Chondrocyte (in vitro differentiated cells): ENCODE data around the gene CTNNA2. TPM values are rescaled to one million over a fixed set of nuclear protein-coding genes. Genes with fewer than 3 reads are reported as not detected.
"Not testable (repeated sequence)": the region's sequence is repeated elsewhere in the genome, so short reads cannot be mapped to it uniquely, and the experiment has no call there.

Experiments
- DNase-seq: peaks from one replicate; pipeline ENCODE4 v3.0.0; 2021; ENCODE audit warnings: mixed read lengths, low spot score
- H3K27ac Mint-ChIP-seq: one replicate; pipeline ENCODE4 v1.8.0; 2021; ENCODE audit warnings: mild to moderate bottlenecking, moderate library complexity, mixed read lengths; ENCODE audit not compliant: unreplicated experiment
- H3K27me3 Mint-ChIP-seq: 2 replicates; pipeline ENCODE4 v1.8.0; 2021; ENCODE audit warnings: low read depth, mixed read lengths
- H3K36me3 Mint-ChIP-seq: 2 replicates; pipeline ENCODE4 v1.8.0; 2021; ENCODE audit warnings: low read depth, mixed read lengths
- H3K4me1 Mint-ChIP-seq: 2 replicates; pipeline ENCODE4 v1.8.0; 2021; ENCODE audit warnings: low read depth, mild to moderate bottlenecking, mixed read lengths
- H3K4me3 Mint-ChIP-seq: one replicate; pipeline ENCODE4 v1.8.0; 2021; ENCODE audit warnings: mild to moderate bottlenecking, moderate library complexity, mixed read lengths; ENCODE audit not compliant: unreplicated experiment
- H3K9me3 Mint-ChIP-seq: 2 replicates; pipeline ENCODE4 v1.8.0; 2021; ENCODE audit warnings: low read depth, mixed read lengths
- total RNA-seq: library from RNA; stranded (reverse); gene quantifications from 3 replicates; pipeline ENCODE4 v1.2.1, GENCODE V29; 2021
- TF ChIP-seq, protein P1 (sequence below): fragments of 200-600 bp; sonication (generic); IDR thresholded peaks from 2 replicates; pipeline ENCODE4 v1.5.0; 2021; ENCODE audit warnings: antibody characterized with exemption, mild to moderate bottlenecking, moderate library complexity

CTNNA2 gene
- total RNA-seq, 1 donor from 2014 or later, result not detected

- Mint-ChIP-seq H3K36me3 (no peaks in the 10 kb centered on the region), H3K27ac (no peak overlapping the region), H3K9me3 (peaks cover 26% of the 10 kb centered on the region), H3K4me3 (no peak overlapping the region), H3K4me1 (no peaks in the 10 kb centered on the region), H3K27me3 (no peaks in the 10 kb centered on the region)
- TF ChIP-seq, protein P1, sequence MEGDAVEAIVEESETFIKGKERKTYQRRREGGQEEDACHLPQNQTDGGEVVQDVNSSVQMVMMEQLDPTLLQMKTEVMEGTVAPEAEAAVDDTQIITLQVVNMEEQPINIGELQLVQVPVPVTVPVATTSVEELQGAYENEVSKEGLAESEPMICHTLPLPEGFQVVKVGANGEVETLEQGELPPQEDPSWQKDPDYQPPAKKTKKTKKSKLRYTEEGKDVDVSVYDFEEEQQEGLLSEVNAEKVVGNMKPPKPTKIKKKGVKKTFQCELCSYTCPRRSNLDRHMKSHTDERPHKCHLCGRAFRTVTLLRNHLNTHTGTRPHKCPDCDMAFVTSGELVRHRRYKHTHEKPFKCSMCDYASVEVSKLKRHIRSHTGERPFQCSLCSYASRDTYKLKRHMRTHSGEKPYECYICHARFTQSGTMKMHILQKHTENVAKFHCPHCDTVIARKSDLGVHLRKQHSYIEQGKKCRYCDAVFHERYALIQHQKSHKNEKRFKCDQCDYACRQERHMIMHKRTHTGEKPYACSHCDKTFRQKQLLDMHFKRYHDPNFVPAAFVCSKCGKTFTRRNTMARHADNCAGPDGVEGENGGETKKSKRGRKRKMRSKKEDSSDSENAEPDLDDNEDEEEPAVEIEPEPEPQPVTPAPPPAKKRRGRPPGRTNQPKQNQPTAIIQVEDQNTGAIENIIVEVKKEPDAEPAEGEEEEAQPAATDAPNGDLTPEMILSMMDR, result no peak
- no peak for DNase-seq
Observed at GRCh38 chr2:80139001-80139400, 626.1 kb downstream of the CTNNA2 start.

DNA sequence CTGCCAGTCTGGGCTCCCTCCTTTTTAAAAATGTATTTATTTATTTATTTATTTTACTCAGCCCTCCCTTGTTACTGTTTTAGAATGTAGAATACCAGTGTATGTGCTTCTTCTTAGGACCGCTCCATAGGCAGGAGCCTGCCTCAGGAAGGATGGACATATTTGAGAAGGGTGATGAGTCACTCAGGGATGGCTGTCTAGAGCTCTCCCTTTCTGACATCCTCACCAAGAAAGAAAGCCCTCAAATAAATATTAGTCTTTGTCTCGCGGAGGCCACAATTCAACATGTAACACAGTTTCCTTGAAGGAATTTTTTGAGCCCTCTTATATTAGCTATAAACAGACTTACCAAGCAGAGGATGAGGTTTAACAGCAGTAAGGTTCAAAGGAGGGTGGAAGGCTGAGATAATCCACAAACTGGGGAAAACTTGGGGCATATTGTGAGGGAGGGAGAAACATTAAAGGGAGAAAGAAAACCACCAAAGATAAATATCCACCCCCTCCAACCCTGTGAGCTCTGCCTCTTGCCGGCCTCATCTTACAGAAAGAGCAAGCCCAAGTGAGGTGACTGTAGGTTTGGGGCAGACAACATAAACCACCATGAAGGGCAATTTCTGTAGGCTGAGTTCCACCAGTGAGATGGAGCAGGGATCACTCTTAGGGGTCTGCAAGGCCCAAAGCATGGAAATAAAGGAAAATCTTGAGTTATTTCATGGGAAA is 628.3 kb downstream of the CTNNA2 start:
- no peak overlapping the region for H3K27ac Mint-ChIP-seq
- no peaks in the 10 kb centered on the region for H3K27me3 Mint-ChIP-seq

GRCh38 chr2:80145499-80145898 is 632.6 kb downstream of the CTNNA2 start:
- no peak overlapping the region for H3K27ac Mint-ChIP-seq
- no peak for DNase-seq
- no peaks in the 10 kb centered on the region for H3K36me3 Mint-ChIP-seq
- peaks cover 8% of the 10 kb centered on the region for H3K9me3 Mint-ChIP-seq
- no peaks in the 10 kb centered on the region for H3K4me1 Mint-ChIP-seq
- H3K4me3 Mint-ChIP-seq, result no peak overlapping the region
- TF ChIP-seq, protein P1, result no peak
- H3K27me3 Mint-ChIP-seq, result no peaks in the 10 kb centered on the region

More for the DNA sequence above, 628.3 kb downstream of the CTNNA2 start:
- H3K9me3 Mint-ChIP-seq, result peaks cover 14% of the 10 kb centered on the region
- H3K4me1 Mint-ChIP-seq, result no peaks in the 10 kb centered on the region
- DNase-seq, result no peak
- no peak overlapping the region for H3K4me3 Mint-ChIP-seq
- no peaks in the 10 kb centered on the region for H3K36me3 Mint-ChIP-seq
- TF ChIP-seq, protein P1, result no peak

GRCh38 chr2:80146757-80147156 is 633.9 kb downstream of the CTNNA2 start:
- H3K4me1 Mint-ChIP-seq, H3K9me3 Mint-ChIP-seq, DNase-seq, H3K36me3 Mint-ChIP-seq, H3K4me3 Mint-ChIP-seq, H3K27me3 Mint-ChIP-seq, H3K27ac Mint-ChIP-seq: not testable (repeated sequence)

GRCh38 chr2:80147690-80148089 is 634.8 kb downstream of the CTNNA2 start:
- Mint-ChIP-seq H3K9me3 (peaks cover 4% of the 10 kb centered on the region), H3K27me3 (no peaks in the 10 kb centered on the region), H3K4me3 (no peak overlapping the region), H3K27ac (no peak overlapping the region), H3K4me1 (no peaks in the 10 kb centered on the region), H3K36me3 (no peaks in the 10 kb centered on the region)
- no peak for DNase-seq
- TF ChIP-seq, protein P1, result no peak

DNA sequence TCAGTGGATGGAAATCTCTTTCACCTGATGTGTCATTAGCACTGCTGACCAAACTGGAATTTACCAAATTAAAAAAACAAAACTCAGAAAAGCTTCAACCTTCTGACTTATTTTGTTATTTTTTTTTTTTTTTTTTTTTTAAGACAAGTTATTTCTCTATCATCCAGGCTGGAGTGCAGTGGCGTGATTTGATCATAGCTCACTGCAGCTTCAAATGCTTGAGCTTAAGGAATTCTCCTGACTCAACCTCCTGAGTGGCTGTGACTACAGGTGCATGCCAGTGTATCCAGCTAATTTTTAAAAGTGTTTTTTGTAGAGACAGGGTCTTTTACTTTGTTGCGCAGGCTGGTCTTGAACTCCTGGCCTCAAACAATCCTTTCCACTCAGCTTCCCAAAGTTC is 636.1 kb downstream of the CTNNA2 start:
- Mint-ChIP-seq H3K9me3 (peaks cover 4% of the 10 kb centered on the region), H3K27me3 (no peaks in the 10 kb centered on the region), H3K36me3 (no peaks in the 10 kb centered on the region), H3K4me3 (no peak overlapping the region), H3K4me1 (no peaks in the 10 kb centered on the region), H3K27ac (no peak overlapping the region)
- TF ChIP-seq, protein P1, result no peak
- DNase-seq, result no peak
